GM23338 (cell line): ENCODE measurements around the gene APOL1. TPM values are rescaled to one million over a fixed set of nuclear protein-coding genes. Genes with fewer than 3 reads are reported as not detected.
"Not testable (repeated sequence)": the region's sequence is repeated elsewhere in the genome, so short reads cannot be mapped to it uniquely, and the experiment has no call there.

Experiments
- ATAC-seq: fragments of 200-7000 bp; cut with Tn5 transposase; 3 replicates; pipeline ENCODE4 v1.9.1; 2020
- DNase-seq: peaks from one replicate; pipeline ENCODE4 v3.0.0-alpha.2; 2015; ENCODE audit warnings: low spot score
- H2AFZ ChIP-seq: fragments of 200-600 bp; sonication (generic); 2 replicates; pipeline ENCODE4 v1.8.0; 2016; ENCODE audit warnings: antibody characterized with exemption, mild to moderate bottlenecking, moderate library complexity
- H3F3A ChIP-seq: fragments of 200-600 bp; sonication (generic); replicated peaks from 2 replicates; pipeline ENCODE4 v1.8.0; 2017; ENCODE audit warnings: antibody characterized with exemption, mixed run types, low read depth
- H3K27ac ChIP-seq: fragments of 200-600 bp; sonication (generic); 2 replicates; pipeline ENCODE4 v1.6.1; 2016; ENCODE audit warnings: low read depth
- H3K27me3 ChIP-seq: fragments of 200-600 bp; sonication (generic); 2 replicates; pipeline ENCODE4 v1.8.0; 2016; ENCODE audit warnings: mild to moderate bottlenecking, mixed run types, moderate library complexity; ENCODE audit not compliant: insufficient read depth
- H3K36me3 ChIP-seq: fragments of 200-600 bp; sonication (generic); 2 replicates; pipeline ENCODE4 v1.8.0; 2016; ENCODE audit warnings: mild to moderate bottlenecking; ENCODE audit not compliant: insufficient read depth
- H3K4me1 ChIP-seq: fragments of 200-600 bp; sonication (generic); 2 replicates; pipeline ENCODE4 v1.8.0; 2016; ENCODE audit warnings: mild to moderate bottlenecking, moderate library complexity; ENCODE audit not compliant: insufficient read depth
- H3K4me2 ChIP-seq: fragments of 200-600 bp; sonication (generic); 2 replicates; pipeline ENCODE4 v1.7.1; 2017; ENCODE audit warnings: mixed run types
- H3K4me3 ChIP-seq: fragments of 200-600 bp; sonication (generic); 2 replicates; pipeline ENCODE4 v1.6.1; 2016; ENCODE audit warnings: mixed run types
- H3K79me2 ChIP-seq: fragments of 200-600 bp; sonication (generic); replicated peaks from 2 replicates; pipeline ENCODE4 v1.8.0; 2017; ENCODE audit warnings: mild to moderate bottlenecking; ENCODE audit not compliant: insufficient read depth
- H3K9me2 ChIP-seq: fragments of 200-600 bp; sonication (generic); 2 replicates; pipeline ENCODE4 v1.8.0; 2017; ENCODE audit not compliant: insufficient read depth
- H4K20me1 ChIP-seq: fragments of 200-600 bp; sonication (generic); replicated peaks from 2 replicates; pipeline ENCODE4 v1.8.0; 2017; ENCODE audit warnings: mild to moderate bottlenecking; ENCODE audit not compliant: insufficient read depth
- H3K27ac Mint-ChIP-seq: 2 replicates; pipeline ENCODE4 v1.8.0; 2020; ENCODE audit warnings: inconsistent platforms, mild to moderate bottlenecking, moderate library complexity, mixed read lengths
- H3K27me3 Mint-ChIP-seq: 3 replicates; pipeline ENCODE4 v1.8.0; 2022; ENCODE audit warnings: low read depth, mild to moderate bottlenecking, moderate library complexity, mixed read lengths, inconsistent platforms; ENCODE audit not compliant: insufficient read depth, poor library complexity
- H3K36me3 Mint-ChIP-seq: 3 replicates; pipeline ENCODE4 v1.8.0; 2021; ENCODE audit warnings: low read depth, mild to moderate bottlenecking, inconsistent platforms, moderate library complexity, mixed read lengths
- H3K4me1 Mint-ChIP-seq: 3 replicates; pipeline ENCODE4 v1.8.0; 2020; ENCODE audit warnings: mild to moderate bottlenecking, inconsistent platforms, mixed read lengths
- H3K4me3 Mint-ChIP-seq: 3 replicates; pipeline ENCODE4 v1.8.0; 2021; ENCODE audit warnings: moderate library complexity, mild to moderate bottlenecking, inconsistent platforms, mixed read lengths
- H3K9me3 Mint-ChIP-seq: 3 replicates; pipeline ENCODE4 v1.8.0; 2020; ENCODE audit warnings: moderate library complexity, mild to moderate bottlenecking, inconsistent platforms, mixed read lengths
- ETS1 ChIP-seq: IDR thresholded peaks from 2 replicates; pipeline ENCODE4 v1.6.1; 2016; ENCODE audit warnings: antibody characterized with exemption
- EZH2phosphoT487 ChIP-seq: fragments of 200-600 bp; sonication (generic); IDR thresholded peaks from one replicate; pipeline ENCODE4 v1.8.1; 2018; ENCODE audit warnings: antibody characterized with exemption; ENCODE audit not compliant: unreplicated experiment
- JUNB ChIP-seq: IDR thresholded peaks from one replicate; pipeline ENCODE4 v1.6.1; 2016; ENCODE audit warnings: antibody characterized with exemption; ENCODE audit not compliant: unreplicated experiment
- NANOG ChIP-seq: IDR thresholded peaks from 2 replicates; pipeline ENCODE4 v1.6.1; 2016; ENCODE audit warnings: antibody characterized with exemption, borderline replicate concordance
- ZNF462 ChIP-seq: fragments of 250-450 bp; sonication (Bioruptor Pico); IDR thresholded peaks from 2 replicates; pipeline ENCODE4 v1.5.0; 2020; ENCODE audit warnings: mild to moderate bottlenecking, moderate library complexity
- polyA plus RNA-seq: library from polyadenylated mRNA; unstranded; fragments of >200 nt; fragmentation: Nextera tagmentation; extraction: Ambion mirVana; gene quantifications from 2 replicates; pipeline ENCODE4 v1.2.1, GENCODE V29; 2016
- total RNA-seq: library from RNA; depleted of rRNA; stranded (reverse); fragments of >200 nt; shearing (Covaris generic); gene quantifications from 2 replicates; pipeline ENCODE4 v1.2.3, GENCODE V29; 2014

Gene APOL1
- total and polyA plus RNA-seq, 2 experiments from 2014 or later: 0.11 TPM; not detected in 1

GRCh38 chr22:36249160-36249559 is 3.8 kb upstream of the APOL1 start (continued):
- TF ChIP-seq ZNF462 (CRISPR knock-in tag) (no peak), NANOG (no peak), ETS1 (no peak), EZH2phosphoT487 (no peak), JUNB (no peak)

- H3K4me2 ChIP-seq, H3K27me3 ChIP-seq, H3K27ac ChIP-seq, H3K79me2 ChIP-seq, H4K20me1 ChIP-seq, H3K36me3 Mint-ChIP-seq, H3K4me3 ChIP-seq, H3K4me3 Mint-ChIP-seq, ATAC-seq, DNase-seq, H3K9me2 ChIP-seq, H3K27me3 Mint-ChIP-seq, H3F3A ChIP-seq, H3K4me1 ChIP-seq, H3K36me3 ChIP-seq, H3K4me1 Mint-ChIP-seq, H3K27ac Mint-ChIP-seq: not testable (repeated sequence)
- H3K9me3 Mint-ChIP-seq: peaks cover 26% of the 10 kb centered on the region
- H2AFZ ChIP-seq: peak overlapping the region; percentile 92
These were observed 2.5 kb upstream of the APOL1 start for GRCh38 chr22:36250292-36250960.

- not testable (repeated sequence) for H4K20me1 ChIP-seq, H3K4me2 ChIP-seq, H3K36me3 Mint-ChIP-seq, ATAC-seq, H3K79me2 ChIP-seq, H3K4me3 Mint-ChIP-seq, H3K4me1 ChIP-seq, H3F3A ChIP-seq, H2AFZ ChIP-seq, H3K27me3 ChIP-seq, H3K4me3 ChIP-seq, DNase-seq, H3K4me1 Mint-ChIP-seq, H3K36me3 ChIP-seq, H3K9me2 ChIP-seq, H3K27ac Mint-ChIP-seq, H3K27me3 Mint-ChIP-seq, H3K27ac ChIP-seq
- H3K9me3 Mint-ChIP-seq: peaks cover 22% of the 10 kb centered on the region
These were observed 839 bp upstream of the APOL1 start for GRCh38 chr22:36251979-36252608.
